ENCODE measurements around the gene KLK2.

Gene KLK2

DNA sequence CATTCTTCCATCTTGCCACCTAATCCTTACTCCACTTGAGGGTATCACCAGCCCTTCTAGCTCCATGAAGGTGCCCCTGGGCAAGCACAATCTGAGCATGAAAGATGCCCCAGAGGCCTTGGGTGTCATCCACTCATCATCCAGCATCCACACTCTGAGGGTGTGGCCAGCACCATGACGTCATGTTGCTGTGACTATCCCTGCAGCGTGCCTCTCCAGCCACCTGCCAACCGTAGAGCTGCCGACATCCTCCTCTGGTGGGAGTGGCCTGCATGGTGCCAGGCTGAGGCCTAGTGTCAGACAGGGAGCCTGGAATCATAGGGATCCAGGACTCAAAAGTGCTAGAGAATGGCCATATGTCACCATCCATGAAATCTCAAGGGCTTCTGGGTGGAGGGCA, 21.6 kb upstream of the KLK2 start:
- DNase-seq = no peak

DNA sequence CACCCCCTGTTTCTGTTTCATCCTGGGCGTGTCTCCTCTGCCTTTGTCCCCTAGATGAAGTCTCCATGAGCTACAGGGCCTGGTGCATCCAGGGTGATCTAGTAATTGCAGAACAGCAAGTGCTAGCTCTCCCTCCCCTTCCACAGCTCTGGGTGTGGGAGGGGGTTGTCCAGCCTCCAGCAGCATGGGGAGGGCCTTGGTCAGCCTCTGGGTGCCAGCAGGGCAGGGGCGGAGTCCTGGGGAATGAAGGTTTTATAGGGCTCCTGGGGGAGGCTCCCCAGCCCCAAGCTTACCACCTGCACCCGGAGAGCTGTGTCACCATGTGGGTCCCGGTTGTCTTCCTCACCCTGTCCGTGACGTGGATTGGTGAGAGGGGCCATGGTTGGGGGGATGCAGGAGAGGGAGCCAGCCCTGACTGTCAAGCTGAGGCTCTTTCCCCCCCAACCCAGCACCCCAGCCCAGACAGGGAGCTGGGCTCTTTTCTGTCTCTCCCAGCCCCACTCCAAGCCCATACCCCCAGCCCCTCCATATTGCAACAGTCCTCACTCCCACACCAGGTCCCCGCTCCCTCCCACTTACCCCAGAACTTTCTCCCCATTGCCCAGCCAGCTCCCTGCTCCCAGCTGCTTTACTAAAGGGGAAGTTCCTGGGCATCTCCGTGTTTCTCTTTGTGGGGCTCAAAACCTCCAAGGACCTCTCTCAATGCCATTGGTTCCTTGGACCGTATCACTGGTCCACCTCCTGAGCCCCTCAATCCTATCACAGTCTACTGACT, 18.4 kb upstream of the KLK2 start, which contains the start of gene KLK3:
Gene KLK3, plus strand, starts transcription at position 280 of the 775 bp plus-strand sequence. Its CDS starts 41 bp downstream, at position 321.
- DNase-seq = no peak

DNA sequence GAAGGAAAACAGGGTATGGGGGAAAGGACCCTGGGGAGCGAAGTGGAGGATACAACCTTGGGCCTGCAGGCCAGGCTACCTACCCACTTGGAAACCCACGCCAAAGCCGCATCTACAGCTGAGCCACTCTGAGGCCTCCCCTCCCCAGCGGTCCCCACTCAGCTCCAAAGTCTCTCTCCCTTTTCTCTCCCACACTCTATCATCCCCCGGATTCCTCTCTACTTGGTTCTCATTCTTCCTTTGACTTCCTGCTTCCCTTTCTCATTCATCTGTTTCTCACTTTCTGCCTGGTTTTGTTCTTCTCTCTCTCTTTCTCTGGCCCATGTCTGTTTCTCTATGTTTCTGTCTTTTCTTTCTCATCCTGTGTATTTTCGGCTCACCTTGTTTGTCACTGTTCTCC, 15.9 kb upstream of the KLK2 start:
- DNase-seq = no peak

DNA sequence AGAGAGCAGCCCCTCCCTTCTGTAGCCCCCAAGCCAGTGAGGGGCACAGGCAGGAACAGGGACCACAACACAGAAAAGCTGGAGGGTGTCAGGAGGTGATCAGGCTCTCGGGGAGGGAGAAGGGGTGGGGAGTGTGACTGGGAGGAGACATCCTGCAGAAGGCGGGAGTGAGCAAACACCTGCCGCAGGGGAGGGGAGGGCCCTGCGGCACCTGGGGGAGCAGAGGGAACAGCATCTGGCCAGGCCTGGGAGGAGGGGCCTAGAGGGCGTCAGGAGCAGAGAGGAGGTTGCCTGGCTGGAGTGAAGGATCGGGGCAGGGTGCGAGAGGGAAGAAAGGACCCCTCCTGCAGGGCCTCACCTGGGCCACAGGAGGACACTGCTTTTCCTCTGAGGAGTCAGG, 14.4 kb upstream of the KLK2 start:
- DNase-seq = peak; percentile 49

DNA sequence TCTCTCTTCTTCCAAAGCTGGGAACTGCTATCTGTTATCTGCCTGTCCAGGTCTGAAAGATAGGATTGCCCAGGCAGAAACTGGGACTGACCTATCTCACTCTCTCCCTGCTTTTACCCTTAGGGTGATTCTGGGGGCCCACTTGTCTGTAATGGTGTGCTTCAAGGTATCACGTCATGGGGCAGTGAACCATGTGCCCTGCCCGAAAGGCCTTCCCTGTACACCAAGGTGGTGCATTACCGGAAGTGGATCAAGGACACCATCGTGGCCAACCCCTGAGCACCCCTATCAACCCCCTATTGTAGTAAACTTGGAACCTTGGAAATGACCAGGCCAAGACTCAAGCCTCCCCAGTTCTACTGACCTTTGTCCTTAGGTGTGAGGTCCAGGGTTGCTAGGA, 13.4 kb upstream of the KLK2 start:
- DNase-seq = no peak

DNA sequence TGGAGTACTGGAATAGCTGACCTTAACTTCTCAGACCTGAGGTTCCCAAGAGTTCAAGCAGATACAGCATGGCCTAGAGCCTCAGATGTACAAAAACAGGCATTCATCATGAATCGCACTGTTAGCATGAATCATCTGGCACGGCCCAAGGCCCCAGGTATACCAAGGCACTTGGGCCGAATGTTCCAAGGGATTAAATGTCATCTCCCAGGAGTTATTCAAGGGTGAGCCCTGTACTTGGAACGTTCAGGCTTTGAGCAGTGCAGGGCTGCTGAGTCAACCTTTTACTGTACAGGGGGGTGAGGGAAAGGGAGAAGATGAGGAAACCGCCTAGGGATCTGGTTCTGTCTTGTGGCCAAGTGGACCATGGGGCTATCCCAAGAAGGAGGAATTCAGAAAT, 12.2 kb upstream of the KLK2 start:
- no peak for DNase-seq

DNA sequence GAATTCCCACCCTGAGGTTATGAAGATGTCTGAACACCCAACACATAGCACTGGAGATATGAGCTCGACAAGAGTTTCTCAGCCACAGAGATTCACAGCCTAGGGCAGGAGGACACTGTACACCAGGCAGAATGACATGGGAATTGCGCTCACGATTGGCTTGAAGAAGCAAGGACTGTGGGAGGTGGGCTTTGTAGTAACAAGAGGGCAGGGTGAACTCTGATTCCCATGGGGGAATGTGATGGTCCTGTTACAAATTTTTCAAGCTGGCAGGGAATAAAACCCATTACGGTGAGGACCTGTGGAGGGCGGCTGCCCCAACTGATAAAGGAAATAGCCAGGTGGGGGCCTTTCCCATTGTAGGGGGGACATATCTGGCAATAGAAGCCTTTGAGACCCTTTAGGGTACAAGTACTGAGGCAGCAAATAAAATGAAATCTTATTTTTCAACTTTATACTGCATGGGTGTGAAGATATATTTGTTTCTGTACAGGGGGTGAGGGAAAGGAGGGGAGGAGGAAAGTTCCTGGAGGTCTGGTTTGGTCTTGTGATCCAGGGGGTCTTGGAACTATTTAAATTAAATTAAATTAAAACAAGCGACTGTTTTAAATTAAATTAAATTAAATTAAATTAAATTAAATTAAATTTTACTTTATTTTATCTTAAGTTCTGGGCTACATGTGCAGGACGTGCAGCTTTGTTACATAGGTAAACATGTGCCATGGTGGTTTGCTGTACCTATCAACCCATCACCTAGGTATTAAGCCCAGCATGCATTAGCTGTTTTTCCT, 11.5 kb upstream of the KLK2 start:
- no peak for DNase-seq

DNA sequence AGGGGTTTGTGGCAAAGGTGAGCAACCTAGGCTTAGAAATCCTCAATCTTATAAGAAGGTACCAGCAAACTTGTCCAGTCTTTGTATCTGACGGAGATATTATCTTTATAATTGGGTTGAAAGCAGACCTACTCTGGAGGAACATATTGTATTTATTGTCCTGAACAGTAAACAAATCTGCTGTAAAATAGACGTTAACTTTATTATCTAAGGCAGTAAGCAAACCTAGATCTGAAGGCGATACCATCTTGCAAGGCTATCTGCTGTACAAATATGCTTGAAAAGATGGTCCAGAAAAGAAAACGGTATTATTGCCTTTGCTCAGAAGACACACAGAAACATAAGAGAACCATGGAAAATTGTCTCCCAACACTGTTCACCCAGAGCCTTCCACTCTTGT, 3.8 kb upstream of the KLK2 start:
- no peak for DNase-seq

DNA sequence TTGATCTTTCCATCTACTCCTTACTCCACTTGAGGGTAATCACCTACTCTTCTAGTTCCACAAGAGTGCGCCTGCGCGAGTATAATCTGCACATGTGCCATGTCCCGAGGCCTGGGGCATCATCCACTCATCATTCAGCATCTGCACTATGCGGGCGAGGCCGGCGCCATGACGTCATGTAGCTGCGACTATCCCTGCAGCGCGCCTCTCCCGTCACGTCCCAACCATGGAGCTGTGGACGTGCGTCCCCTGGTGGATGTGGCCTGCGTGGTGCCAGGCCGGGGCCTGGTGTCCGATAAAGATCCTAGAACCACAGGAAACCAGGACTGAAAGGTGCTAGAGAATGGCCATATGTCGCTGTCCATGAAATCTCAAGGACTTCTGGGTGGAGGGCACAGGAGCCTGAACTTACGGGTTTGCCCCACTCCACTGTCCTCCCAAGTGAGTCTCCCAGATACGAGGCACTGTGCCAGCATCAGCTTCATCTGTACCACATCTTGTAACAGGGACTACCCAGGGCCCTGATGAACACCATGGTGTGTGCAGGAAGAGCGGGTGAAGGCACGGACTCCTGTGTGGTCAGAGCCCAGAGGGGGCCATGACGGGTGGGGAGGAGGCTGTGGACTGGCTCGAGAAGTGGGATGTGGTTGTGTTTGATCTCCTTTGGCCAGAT, 2.7 kb upstream of the KLK2 start:
- DNase-seq = no peak

DNA sequence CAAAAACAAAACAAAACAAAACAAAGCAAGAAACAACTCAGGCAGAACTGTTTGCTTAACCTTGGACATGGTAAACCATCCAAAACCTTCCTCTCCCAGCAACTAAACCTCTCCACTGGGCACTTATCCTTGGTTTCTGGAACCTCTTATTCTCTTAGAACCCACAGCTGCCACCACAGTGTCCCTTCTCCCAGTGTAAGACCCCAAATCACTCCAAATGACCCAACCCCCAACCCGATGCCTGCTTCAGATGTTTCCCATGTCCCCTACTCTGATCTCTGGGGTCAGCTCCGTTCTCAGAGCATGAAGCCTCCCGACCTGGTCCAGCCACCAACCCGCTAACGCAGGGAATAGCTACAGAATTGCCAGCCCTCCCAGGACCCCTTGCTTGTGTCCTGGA, 972 bp downstream of the KLK2 start:
- DNase-seq = no peak

DNA sequence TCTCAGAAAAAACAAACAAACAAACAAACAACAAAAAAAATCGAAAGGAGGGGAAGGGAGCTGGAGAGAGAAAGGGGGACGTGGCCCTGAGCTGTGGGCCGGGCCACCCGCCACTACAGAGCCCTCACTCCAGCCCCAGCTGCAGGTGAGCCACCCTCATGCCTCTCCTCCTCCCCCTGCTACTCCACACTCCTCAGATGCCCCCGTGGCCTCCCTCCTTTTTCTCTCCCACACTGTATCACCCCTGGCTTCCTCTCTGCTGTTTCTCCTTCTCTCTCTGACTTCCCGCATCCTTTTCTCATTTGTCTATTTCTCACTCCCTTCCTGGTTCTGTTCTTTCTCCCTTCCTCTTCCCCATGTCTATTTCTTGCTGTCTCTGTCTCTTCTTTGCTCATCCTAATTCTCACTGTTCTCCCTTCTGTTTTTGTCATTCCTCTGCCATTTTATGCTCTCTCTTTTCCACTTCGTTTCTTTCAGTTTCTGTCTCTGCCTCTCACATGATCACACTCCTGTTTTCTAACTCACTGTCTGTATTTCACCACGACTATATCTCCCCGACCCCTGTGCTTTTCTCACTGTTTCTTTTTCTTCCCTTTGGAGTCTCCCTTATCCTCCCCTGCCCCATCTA, 2.7 kb downstream of the KLK2 start:
- DNase-seq = no peak

DNA sequence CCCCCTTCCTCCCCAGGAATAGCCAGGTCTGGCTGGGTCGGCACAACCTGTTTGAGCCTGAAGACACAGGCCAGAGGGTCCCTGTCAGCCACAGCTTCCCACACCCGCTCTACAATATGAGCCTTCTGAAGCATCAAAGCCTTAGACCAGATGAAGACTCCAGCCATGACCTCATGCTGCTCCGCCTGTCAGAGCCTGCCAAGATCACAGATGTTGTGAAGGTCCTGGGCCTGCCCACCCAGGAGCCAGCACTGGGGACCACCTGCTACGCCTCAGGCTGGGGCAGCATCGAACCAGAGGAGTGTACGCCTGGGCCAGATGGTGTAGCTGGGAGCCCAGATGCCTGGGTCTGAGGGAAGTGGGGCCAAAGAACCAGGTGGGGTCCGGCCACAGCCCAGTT, 3.2 kb downstream of the KLK2 start:
- no peak for DNase-seq

DNA sequence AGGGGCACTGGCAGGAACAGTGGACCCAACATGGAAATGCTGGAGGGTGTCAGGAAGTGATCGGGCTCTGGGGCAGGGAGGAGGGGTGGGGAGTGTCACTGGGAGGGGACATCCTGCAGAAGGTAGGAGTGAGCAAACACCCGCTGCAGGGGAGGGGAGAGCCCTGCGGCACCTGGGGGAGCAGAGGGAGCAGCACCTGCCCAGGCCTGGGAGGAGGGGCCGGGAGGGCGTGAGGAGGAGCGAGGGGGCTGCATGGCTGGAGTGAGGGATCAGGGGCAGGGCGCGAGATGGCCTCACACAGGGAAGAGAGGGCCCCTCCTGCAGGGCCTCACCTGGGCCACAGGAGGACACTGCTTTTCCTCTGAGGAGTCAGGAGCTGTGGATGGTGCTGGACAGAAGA, 4.1 kb downstream of the KLK2 start:
- DNase-seq = no peak

DNA sequence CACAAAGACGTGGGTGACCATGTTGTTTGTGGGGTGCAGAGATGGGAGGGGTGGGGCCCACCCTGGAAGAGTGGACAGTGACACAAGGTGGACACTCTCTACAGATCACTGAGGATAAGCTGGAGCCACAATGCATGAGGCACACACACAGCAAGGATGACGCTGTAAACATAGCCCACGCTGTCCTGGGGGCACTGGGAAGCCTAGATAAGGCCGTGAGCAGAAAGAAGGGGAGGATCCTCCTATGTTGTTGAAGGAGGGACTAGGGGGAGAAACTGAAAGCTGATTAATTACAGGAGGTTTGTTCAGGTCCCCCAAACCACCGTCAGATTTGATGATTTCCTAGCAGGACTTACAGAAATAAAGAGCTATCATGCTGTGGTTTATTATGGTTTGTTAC, 5.6 kb downstream of the KLK2 start:
- no peak for DNase-seq

DNA sequence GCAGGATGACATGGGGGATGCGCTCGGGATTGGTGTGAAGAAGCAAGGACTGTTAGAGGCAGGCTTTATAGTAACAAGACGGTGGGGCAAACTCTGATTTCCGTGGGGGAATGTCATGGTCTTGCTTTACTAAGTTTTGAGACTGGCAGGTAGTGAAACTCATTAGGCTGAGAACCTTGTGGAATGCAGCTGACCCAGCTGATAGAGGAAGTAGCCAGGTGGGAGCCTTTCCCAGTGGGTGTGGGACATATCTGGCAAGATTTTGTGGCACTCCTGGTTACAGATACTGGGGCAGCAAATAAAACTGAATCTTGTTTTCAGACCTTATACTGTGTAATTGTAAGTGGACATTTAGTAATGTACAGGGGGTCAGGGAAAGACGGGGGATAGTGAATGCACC, 7.0 kb downstream of the KLK2 start:
- no peak for DNase-seq

DNA sequence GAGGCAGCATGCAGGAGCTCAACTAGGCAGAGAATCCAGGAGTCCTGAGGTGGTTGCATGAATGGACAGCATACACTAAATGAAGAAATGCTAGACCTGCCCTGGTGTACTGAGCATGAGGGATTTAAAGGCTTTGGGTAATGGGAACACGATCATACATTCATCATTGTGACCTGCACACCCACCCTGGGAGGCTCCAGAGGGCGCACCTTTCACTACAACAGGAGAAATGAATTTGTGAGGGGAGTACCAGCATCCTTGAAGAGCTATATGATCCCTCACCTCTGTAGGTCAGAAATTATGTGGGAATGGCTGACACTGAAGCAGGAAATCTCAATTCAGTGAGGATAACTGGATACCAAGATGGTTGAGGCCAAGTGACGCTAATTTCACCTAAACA, 8.9 kb downstream of the KLK2 start:
- no peak for DNase-seq

DNA sequence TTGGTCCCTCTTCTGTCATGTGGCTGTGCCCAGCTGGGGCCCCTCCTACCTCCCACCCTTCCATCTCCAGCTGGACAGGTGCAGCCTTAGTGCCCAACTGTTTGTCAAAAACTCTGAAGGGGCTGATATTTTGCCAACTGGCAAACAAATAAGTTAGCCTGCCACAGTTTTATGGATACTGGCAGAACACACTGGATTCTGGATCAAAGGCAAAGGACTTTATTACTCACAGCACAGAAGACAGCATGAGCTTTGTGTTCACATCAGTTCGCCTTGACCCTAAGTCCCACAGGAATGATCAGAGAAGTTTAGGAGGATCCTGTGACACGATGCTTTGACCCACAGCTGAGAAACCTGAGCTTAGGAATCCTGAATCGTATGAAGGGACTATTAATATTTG, 16.4 kb downstream of the KLK2 start:
- no peak for DNase-seq

DNA sequence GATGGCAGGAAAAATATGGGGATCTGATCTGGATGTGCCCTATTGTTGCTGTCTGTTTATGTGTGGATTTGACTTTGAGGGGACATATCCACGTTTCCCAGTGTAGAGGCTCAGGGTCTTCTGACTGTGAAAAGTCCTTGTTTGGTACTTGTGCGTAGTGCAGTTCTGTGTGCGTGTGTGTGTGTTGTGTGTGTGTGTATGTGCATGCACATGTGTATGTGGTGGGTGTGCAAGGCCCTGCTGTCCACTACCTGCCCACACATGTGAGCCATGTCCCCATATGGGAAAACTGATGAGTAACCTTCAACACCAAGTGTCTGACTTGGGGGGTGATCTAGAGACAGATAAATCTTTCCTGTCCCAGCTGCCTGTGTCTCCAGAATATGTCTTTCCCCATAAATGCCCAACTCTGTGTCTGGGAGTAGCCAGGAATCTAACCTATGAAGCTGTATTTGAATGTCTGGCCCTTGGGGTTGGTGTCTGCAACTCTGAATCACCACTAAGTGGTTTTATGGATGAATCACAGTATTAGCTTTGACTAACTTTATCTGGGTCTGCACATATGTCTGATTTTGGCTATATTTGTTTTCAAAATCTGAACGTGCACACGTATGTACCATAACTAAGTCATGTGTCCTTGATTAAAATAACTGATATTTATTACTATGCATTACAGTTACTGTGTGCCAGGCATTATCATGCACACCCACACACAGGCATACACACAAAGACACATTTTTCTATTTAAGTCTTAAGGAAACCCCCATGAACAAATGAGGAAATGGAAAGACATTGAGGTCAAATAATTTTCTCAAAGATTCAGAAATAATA, 17.4 kb downstream of the KLK2 start:
- DNase-seq = no peak

DNA sequence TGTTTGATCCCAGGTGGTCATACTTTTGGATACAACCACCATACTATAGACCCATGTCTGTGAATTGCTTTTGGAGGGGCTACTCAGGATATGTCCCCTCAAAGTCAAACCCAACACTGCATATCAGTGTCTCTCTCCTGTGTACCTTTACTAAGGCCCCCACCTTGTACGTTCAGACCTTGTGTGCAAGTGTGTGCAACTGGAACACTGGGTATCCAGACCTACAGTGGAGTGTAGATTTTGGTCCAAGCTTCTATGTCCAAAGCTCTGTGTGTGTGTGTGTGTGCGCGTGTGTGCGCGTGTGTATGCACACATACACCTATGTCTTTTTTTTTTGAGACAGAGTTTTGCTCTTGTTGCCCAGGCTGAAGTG, 18.0 kb downstream of the KLK2 start:
- no peak for DNase-seq

DNA sequence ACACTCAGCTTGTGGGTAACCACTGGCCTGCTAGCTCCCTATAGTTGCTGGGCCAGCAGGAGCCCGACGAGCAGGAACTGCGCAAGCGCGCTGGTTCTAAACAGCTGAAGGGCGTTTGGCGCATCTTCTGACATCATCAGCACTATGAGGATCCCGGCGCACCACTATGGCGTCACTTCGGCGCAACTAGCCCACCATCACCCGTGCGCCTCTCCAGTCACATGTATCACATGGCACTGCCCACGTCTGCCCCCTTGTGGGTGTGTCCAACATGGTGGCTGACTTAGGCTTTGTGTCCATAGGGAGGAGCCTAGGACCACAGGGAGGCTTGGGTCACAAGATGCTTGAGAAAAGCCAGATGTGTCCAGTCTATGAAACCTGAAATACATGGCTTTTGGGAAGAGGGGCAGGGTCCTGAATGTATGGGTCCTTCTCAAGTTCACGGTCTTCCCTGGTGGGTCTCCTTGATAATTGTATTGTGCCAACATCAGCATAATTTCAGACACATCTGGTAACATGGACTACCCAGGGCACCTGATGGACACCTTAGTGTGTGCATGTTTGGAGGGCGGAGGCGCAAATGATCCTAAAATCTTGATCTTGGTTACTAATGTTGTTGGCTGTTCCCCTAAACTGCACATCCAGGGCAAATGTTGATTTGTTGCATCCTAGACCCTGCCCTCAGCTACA, 20.0 kb downstream of the KLK2 start:
- DNase-seq = no peak

DNA sequence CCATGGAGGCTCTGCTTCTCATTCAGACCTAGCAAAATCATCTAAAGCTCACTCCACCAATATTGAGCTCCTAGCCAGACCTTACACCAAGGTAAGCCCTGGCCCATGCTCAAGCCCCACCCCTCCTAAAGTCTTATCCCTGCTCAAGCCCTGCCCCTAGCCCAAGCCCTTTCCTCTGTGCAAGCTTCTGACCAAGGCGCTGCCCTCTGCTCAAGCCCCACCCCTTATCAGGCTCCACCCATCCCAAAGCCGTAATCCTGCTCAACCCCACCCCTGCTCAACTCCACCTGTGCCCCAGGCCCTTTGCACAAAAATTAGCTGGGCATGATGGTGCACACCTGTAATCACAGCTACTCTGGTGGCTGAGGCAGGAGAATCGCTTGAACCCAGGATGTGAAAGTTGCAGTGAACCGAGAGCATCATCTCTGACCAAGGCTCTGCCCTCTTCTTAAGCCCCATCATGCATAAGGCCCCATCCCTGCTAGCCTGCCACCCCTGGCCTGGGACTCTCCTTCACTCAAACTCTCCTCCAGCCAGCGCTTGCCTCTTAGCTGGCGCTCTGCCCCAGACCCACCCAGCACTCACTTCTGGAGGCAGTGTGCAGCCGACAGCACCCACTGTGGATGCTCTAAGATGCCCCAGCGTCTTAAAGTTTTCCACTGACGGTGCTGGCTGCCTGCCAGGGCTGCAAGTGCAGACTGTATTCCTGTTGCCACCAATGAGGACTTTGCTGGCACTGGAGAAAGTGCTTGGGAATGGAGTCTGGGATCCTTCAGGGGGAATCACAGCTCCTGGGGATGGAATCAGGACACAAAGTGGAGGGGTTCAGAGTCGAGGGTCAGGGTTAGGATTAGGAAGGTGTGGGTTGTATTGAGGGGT, 21.5 kb downstream of the KLK2 start:
- no peak for DNase-seq
